HK-2 (cell line): Measurements from ENCODE around the gene GNAL.
"Not testable (repeated sequence)": the region's sequence is repeated elsewhere in the genome, so short reads cannot be mapped to it uniquely, and the experiment has no call there.

Experiments used
- DNase-seq: peaks from one replicate; pipeline ENCODE4 v3.0.0-alpha.2; 2018; ENCODE audit not compliant: unreplicated experiment

Gene GNAL

GRCh38 chr18:11669271-11669947, 19.7 kb upstream of the GNAL start:
- no peak for DNase-seq

DNA sequence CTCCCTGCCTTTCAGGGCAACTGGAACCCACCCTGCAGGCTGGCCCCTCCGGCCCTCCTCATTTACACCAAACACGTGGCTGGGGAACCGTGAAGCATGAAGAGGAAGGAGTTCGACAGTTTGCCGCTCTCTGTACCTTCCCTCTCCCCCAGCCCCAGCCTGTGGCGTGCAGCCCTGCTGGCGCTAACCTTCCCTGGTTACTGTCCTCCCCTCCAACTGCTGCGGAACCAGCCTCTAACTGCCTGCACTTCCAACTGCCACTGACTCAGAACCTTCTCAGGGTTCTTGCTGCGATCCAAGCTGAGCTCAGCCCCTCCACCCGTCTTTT, 19.2 kb upstream of the GNAL start:
- DNase-seq, result no peak

DNA sequence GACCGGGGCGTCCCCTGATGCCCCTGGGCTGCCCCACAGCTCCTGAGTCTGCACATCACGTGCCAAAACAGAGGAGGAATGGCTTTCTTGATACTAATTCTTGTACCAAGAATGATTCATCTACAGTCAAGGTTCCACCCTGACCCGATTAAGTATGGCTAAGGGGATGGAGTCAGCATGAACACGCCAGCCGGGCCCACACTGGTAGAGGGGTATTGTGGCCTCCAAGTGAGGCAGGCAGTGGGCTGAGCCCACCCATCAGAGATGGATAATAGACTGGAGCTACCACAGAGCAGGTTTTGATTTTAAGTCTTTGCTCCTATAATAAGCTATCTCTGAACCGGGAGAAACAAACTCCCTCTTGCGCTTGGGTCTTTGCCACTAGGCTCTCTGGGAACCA, 17.9 kb upstream of the GNAL start:
- DNase-seq, result no peak

GRCh38 chr18:11672198-11672597, 16.9 kb upstream of the GNAL start:
- DNase-seq, result no peak

GRCh38 chr18:11672846-11673454, 16.1 kb upstream of the GNAL start:
- no peak for DNase-seq

DNA sequence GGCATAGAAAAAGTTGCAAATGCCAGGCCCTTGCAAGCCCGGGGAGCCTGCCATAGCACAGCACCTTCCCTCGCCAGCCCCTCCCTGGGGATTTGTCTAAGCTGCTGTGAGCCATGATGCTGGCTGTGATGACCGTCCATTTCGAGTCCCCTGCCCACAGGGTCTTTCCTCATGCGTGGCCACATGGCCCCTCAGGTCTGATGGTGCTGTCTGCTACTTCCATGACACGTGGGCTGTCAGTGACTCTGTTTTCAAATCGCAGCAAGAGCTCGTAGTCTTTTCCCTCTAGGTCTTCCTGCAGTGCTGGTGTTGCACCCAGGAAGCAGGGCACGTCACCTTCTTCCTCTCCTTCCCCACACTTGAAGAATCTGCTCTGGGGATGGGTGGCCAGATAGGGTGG, 15.5 kb upstream of the GNAL start:
- no peak for DNase-seq

- no peak for DNase-seq
These were observed 14.9 kb upstream of the GNAL start for GRCh38 chr18:11674119-11674518.

DNA sequence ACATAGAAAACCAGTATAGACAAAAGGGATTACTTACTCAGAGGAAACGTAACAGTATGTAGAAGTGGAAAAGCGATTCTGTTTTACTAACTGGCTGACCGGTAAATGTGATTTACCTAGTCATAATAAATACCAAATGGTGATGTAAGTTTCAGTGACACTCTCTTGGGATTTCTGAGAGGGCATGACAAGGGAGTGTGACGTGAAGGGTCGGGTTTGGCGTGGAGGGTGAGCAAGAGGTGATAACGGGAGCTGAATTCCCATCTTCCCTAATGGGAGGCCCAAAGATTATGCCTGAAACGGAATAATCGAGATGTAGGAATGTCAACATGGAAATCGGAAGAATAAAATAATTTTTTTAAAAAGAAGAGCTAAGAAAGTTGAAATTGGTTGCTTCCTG, 12.7 kb upstream of the GNAL start:
- no peak for DNase-seq

GRCh38 chr18:11676867-11677266, 12.2 kb upstream of the GNAL start:
- no peak for DNase-seq

- no peak for DNase-seq
These were observed 10.9 kb upstream of the GNAL start for GRCh38 chr18:11678211-11678610.

DNA sequence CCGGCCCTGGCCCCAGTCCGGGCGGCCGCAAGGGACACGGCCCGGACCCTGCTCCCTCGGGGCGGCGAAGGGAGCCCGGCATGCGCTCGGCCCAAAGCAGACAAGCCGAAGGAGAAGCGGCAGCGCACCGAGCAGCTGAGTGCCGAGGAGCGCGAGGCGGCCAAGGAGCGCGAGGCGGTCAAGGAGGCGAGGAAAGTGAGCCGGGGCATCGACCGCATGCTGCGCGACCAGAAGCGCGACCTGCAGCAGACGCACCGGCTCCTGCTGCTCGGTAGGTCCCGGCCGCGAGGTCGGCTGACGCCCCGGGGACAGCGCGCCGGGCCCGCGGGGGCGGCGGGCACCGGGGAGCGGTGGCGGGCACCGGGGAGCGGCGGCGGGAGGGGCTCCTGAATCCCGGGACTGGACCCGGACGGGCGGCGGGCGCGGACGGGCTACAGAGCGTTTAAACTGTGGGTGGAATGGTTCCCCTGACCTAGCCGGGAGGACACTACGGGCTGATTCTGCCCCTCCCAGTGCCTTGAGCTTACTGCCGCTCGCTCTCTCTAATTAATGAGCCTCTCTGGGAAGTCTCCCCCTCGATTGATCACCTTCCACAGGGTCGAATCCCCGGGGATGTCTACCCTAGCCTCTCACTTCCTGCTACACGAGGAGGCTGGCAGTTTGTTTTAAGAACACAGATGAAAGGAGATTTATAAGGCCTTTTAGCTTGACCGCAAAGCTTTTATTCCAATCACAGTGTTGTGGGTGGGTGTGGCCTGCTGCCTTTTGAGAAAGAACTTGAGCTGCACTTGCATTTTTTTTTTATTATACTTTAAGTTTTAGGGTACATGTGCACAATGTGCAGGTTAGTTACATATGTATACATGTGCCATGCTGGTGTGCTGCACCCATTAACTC, 853 bp downstream of the GNAL start:
- DNase-seq, result peak; percentile 29

DNA sequence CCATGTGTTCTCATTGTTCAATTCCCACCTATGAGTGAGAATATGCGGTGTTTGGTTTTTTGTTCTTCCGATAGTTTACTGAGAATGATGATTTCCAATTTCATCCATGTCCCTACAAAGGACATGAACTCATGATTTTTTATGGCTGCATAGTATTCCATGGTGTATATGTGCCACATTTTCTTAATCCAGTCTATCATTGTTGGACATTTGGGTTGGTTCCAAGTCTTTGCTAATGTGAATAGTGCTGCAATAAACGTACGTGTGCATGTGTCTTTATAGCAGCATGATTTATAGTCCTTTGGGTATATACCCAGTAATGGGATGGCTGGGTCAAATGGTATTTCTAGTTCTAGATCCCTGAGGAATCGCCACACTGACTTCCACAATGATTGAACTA, 1.6 kb downstream of the GNAL start:
- not testable (repeated sequence) for DNase-seq

- no peak for DNase-seq
These were observed 6.7 kb downstream of the GNAL start for GRCh38 chr18:11695736-11696135.

DNA sequence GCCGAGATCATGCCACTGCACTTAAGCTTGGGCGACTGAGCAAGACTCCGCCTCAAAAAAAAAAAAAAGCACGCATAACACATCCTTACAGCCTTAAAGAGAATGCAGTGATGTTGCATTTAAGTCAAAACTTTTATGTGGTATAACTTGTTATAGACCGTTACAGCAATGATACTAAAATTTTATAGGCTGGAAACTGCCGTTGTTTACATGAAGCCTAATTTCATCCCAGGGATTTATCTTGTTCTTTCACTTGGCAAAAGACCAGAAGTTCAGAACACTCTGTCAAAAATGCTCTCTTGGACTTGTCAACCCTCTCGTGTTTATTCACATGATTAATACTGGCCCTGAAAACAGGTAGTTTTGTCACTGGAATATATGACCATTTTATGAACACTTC, 7.4 kb downstream of the GNAL start:
- no peak for DNase-seq

GRCh38 chr18:11700876-11701275, 11.8 kb downstream of the GNAL start:
- DNase-seq, result no peak

DNA sequence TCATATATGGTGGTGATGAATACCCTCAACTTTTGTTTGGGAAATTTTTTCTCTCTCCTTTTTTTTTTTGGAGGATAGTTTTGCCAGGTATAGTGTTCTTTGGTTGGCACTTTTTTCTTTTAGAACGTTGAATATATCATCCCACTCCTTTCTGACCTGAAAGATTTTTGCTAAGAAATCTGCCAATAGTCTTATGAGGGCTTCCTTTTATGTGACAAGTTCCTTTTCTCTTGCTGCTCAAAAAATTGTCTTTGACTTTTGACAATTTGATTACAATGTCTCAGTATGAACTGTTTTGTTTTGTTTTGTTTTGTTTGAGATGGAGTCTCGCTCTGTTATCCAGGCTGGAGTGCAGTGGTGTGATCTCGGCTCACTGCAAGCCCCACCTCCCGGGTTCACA, 21.5 kb downstream of the GNAL start:
- DNase-seq, result no peak

GRCh38 chr18:11713756-11714155, 24.7 kb downstream of the GNAL start:
- no peak for DNase-seq

- DNase-seq, result no peak
These were observed 25.3 kb downstream of the GNAL start for GRCh38 chr18:11714244-11714918.

GRCh38 chr18:11716767-11717315, 27.8 kb downstream of the GNAL start:
- DNase-seq, result not testable (repeated sequence)

DNA sequence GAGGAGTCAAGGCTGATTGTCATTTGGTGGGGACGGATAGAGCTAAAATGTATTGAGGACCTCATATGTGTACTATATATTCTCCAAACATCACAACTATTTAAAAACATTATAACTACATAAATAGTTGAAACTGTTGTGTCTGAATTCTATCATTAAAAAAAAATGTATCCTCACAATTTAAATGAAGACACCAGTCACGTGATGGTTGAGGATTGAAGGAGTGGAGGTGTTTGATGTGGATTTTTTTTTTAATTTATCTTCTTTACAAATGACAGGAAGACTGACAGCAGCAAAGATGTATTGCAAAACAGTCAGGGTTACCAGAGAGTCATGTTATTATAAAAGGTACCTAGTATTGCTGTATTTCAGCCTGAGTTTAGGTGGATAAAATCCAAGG, 30.0 kb downstream of the GNAL start:
- no peak for DNase-seq

GRCh38 chr18:11719621-11720020, 30.6 kb downstream of the GNAL start:
- no peak for DNase-seq

- no peak for DNase-seq
These were observed 32.7 kb downstream of the GNAL start for GRCh38 chr18:11721720-11722119.
